ENCODE data around the gene CD4.
A peak's percentile ranks its signal among the peaks of the same experiment; 100 is the strongest.

Gene CD4

DNA sequence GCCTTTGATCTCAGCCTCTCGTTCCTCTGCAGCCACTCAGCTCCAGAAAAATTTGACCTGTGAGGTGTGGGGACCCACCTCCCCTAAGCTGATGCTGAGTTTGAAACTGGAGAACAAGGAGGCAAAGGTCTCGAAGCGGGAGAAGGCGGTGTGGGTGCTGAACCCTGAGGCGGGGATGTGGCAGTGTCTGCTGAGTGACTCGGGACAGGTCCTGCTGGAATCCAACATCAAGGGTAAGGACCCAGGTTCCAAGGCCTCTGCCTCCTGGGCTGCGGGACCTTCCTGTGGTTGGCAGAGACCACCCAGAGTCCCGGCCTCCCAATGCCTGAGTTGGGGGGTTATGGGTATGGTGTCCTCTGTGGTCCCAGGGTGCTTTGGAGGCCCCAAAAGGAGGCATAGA lies 27.8 kb downstream of the CD4 start:
- DNase-seq, result no peak

GRCh38 chr12:6817662-6818157 lies 28.4 kb downstream of the CD4 start:
- no peak for DNase-seq

DNA sequence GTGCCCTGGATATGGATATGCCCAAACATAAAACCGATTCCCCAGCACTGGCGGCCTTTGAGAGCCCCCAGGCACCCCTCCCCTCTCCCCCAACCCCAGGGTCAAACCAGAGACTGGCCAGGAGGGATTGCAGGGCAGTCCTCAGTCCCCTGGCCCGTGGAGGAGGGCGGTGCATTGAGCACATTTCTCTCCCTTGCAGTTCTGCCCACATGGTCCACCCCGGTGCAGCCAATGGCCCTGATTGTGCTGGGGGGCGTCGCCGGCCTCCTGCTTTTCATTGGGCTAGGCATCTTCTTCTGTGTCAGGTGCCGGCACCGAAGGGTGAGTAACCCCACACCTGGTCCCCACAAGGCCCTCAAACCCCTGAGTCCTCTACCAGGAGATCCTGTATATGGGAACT lies 28.9 kb downstream of the CD4 start:
- DNase-seq, result no peak

- no peak for DNase-seq
These were observed 29.3 kb downstream of the CD4 start for GRCh38 chr12:6818645-6819044.

- DNase-seq, result no peak
These were observed 30.0 kb downstream of the CD4 start for GRCh38 chr12:6819106-6820030.

DNA sequence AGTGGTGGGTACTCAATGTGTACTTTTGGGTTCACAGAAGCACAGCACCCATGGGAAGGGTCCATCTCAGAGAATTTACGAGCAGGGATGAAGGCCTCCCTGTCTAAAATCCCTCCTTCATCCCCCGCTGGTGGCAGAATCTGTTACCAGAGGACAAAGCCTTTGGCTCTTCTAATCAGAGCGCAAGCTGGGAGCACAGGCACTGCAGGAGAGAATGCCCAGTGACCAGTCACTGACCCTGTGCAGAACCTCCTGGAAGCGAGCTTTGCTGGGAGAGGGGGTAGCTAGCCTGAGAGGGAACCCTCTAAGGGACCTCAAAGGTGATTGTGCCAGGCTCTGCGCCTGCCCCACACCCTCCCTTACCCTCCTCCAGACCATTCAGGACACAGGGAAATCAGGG lies 30.8 kb downstream of the CD4 start:
- DNase-seq, result no peak

DNA sequence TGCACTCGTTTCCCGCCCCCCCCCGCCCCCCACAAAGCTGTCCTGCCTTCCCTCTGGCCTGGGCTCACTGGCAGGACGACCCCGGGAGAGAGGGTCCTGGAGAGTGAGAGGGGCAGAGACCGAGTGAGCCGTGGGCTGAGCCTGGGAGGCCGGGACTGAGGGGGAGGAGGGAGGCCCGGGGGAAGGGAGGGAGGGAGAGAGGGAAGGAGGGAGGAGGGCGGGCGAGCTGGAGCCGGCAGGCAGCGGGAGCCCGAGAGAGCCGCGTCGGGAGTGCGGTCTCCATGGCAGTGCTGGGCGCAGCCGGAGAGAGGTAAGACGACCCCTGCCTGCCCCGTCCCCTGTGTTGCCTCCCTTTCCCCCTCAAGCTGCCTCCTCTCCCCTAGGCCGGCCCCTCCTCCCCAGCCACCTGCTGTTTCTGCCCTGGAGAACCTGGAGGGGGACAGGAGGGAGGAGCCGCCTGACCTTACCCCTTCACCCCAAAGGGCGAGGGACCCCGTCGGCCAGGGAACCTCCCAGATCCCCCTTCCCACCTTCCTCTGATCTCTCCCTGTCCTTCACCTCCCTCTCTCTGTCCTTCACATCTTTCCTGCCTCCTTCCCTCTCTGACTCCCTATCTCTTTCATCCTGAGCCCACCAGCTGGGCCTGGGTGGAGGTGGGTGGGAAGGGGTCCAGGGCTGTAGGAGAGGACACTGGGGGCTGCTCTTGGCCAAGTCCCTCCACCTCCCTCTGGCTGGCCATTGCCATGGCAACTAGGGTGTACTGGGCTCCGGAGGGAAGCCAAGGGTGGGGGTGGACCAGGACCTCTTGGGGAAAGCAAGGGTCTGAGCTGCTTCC lies 32.5 kb downstream of the CD4 start, which contains the start of gene GPR162:
Gene GPR162, plus strand, starts transcription at position 231 of the 835 bp plus-strand sequence. CDS start 2,078 bp downstream, outside the sequence.
- DNase-seq, result peak; percentile 84

- no peak for DNase-seq
These were observed 33.3 kb downstream of the CD4 start for GRCh38 chr12:6822426-6823135.

DNA sequence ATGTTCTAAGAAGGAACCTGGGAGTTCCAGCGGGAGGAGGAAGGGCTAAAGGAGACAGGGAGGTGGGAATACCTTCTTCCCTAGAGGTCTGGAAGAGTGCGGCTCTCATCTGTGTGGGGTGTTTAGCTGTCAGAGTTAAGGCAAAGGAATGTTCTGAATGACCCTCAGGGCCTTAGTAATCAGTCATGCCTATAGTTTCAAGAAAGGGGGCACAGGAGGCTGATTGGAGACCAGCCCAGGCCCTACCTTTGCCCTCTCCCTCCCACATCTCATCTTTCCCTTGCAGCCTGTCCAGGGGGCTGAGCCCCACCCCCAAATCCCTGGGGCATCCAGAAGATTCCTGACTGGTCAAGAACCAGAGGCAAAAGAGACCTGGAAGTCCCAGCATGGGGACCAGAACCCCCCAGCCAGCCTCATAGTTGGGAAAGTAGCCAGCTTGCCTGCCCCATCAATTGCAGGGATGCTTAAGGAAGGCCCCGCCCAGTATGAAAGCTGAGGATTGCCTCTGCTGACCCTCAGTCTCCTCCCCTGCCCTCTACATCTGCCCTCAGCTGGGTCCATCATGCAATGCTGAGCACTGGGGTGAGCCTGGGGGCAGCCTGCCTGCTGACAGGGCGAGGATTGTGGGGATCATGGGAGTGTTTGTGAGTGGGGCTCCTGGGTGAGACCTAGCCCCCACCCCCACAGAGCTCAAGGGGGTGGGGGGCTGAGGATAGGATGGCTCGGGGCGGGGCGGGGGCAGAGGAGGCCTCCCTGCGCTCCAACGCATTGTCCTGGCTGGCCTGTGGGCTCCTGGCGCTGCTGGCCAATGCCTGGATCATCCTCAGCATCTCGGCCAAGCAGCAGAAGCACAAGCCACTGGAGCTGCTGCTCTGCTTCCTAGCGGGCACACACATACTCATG lies 34.1 kb downstream of the CD4 start:
- DNase-seq, result no peak

GRCh38 chr12:6824085-6824775 lies 34.9 kb downstream of the CD4 start:
- no peak for DNase-seq

DNA sequence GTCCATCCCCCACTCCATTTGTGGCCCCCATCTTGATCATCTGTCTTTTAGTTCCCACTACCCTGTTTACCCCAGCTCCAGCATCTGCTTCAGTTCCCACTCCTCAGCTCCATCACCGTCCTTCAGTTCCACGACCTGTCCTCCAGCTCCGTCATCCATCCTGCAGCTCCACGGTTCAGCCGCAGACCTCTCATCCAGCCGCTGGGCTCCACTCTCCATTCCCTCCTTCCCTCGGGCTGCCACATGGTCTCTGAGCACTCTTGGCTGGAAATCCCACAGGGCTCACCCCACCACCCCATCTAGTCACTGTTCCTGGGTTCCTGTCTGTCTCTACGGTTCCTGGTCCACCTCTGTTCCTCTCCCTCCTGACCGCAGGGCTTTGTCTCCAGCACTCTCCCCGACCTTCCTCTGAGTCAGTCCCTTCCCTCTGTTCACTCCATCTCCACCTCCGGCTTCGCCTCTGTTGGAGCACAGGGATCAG lies 35.6 kb downstream of the CD4 start:
- DNase-seq, result no peak

- DNase-seq, result peak; percentile 94
These were observed 36.2 kb downstream of the CD4 start for GRCh38 chr12:6825398-6826124.

GRCh38 chr12:6826125-6826733 lies 36.9 kb downstream of the CD4 start:
- no peak for DNase-seq

GRCh38 chr12:6826734-6827436 lies 37.6 kb downstream of the CD4 start:
- DNase-seq, result no peak

GRCh38 chr12:6827437-6827911 lies 38.1 kb downstream of the CD4 start:
- DNase-seq, result peak; percentile 91

- DNase-seq, result peak; percentile 75
These were observed 38.9 kb downstream of the CD4 start, which contains the start of gene P3H3 for GRCh38 chr12:6827982-6828780. P3H3 (plus strand) TSS chr12:6828407; CDS start chr12:6828441, 34 bp downstream.

GRCh38 chr12:6828781-6829535 lies 39.6 kb downstream of the CD4 start:
- peak; percentile 77 for DNase-seq
